ENCODE measurements around the gene KIAA1549.

The KIAA1549 gene

DNA sequence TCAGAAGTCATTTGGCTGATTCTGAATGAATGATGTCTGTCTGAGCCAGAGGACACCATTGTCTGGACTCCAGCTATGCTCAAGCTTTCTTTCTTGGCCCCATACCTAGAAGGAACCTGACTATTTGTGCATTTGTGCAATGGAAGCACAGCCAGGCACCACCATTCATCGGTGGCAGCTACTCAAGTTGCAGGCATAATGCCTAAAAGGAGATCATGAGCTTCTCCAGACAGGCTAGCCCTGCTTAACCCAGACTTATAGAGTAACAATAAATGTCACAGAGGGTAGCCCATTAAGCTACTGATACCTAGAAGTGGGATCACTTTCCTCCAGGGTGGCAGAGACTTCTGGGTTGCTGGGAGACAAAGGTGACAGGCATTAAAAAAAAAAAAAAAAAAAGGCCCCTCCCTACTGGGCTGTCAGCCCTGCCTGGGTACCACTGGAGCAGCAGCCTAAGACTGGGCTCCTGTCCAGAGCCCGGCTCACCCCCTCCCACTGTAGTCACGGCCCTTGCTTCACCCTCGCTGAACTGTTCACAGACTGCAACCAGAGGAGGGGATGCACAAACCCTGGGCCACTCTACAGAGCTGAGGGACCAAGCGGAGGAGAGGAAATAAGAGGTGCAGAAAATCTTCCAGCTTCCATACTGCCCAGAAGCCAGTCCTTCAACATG is 107.8 kb downstream of the KIAA1549 start:
- TF ChIP-seq, protein P1, sequence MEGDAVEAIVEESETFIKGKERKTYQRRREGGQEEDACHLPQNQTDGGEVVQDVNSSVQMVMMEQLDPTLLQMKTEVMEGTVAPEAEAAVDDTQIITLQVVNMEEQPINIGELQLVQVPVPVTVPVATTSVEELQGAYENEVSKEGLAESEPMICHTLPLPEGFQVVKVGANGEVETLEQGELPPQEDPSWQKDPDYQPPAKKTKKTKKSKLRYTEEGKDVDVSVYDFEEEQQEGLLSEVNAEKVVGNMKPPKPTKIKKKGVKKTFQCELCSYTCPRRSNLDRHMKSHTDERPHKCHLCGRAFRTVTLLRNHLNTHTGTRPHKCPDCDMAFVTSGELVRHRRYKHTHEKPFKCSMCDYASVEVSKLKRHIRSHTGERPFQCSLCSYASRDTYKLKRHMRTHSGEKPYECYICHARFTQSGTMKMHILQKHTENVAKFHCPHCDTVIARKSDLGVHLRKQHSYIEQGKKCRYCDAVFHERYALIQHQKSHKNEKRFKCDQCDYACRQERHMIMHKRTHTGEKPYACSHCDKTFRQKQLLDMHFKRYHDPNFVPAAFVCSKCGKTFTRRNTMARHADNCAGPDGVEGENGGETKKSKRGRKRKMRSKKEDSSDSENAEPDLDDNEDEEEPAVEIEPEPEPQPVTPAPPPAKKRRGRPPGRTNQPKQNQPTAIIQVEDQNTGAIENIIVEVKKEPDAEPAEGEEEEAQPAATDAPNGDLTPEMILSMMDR (IDR thresholded peaks at IDR 0.05), result no peak

DNA sequence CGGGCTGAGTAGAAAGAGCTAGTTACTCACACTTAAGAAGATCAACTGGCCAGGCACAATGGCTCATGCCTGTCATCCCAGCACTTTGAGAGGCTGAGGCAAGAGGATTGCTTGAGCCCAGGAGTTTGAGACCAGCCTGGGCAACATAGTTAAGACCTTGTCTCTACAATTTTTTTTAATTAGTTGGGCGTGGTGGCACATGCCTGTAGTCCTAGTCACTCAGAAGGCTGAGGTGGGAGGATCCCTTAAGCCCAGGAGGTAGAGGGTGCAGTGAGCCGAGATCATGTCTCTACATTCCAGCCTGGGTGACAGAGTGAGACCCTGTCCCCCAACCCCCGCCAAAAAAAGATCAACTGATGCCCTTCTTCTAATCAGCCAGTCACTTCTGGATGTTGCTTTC is 108.6 kb downstream of the KIAA1549 start:
- TF ChIP-seq, protein P1 (IDR thresholded peaks at IDR 0.05), result no peak

DNA sequence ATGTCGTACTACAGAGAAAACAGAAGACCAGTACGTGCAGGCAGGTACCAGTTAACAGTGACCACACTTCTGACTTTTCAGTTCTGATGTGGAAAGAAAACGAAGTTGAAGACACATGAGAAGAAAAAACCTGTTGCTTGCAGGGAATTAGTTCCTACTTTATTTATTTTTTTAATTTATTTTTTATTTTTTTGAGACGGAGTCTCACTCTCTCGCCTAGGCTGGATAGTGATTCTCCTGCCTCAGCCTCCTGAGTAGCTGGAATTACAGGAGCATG is 109.4 kb downstream of the KIAA1549 start:
- TF ChIP-seq, protein P1 (IDR thresholded peaks at IDR 0.05), result no peak

DNA sequence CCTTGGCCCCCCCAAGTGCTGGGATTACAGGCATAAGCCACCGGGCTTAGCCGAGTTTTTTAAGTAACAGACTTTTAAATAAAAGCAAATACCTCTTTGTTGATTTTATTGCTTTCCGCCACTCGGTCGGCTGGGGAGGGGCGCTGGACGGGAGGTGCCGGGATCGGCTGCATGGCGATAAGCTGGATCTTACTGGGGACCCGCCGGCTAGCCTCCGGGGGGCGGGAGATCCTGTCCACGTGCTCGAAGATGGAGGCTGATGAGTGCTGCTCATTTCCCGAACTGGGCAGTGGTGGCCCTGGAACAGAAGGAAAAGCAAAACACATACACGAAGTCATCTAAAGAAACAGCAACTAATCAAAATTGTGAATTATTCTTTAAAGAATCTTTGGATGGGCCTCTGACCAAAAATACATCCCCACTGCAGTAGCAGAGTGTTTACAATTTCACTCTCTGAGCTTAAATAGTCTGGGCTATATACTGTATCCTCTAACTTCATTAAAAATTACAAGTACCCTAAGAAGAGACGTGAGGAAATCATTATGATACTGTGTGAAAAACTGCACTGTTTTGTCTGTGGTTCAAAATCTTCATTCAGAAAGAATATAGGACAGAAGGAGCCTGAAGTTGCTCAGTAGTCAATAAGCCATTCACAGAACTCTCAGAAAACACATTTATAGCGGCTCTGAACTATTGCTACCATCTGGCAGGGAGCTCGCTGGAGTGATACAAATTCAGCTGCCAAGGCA is 110.0 kb downstream of the KIAA1549 start:
- TF ChIP-seq, protein P1 (IDR thresholded peaks at IDR 0.05), result no peak

DNA sequence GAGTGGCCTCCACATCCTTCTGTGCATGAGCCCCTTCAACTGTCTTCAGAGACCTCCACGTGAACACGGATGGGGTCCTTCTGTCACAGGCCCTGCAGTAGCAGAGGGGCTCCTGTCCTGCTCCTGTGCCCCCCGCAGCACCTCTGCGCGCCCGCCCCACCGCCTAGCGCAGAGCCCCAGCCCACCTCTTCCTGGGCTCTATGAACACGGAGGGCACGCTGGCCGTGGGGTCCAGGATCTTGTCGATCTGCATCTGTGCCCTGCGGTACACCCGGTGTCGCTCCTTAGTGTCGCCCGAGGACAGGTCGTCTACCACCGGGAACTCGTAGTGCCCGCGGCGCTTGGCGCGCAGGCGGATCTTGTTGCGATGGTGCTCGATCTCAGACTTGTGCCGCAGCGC is 111.8 kb downstream of the KIAA1549 start:
- TF ChIP-seq, protein P1 (IDR thresholded peaks at IDR 0.05), result no peak

DNA sequence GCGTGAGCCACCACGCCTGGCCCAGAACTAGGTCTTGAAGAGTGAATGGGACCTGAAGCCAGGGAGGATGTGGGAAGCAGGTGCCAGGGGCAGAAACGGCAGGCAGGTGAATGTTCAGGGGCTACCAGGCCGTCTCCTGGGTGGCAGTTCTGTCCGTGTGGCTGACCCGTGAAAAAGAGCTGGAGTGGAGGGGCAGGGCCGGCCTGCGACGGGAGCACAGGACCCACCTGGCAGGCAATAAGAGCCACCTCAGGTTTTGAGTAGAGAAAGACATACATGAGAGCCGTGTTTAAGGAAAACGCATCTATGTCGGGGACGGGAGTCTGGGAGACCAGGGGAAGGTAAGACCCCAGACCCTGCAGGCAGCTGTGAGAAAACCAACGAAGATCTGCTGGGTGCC is 112.5 kb downstream of the KIAA1549 start:
- TF ChIP-seq, protein P1 (IDR thresholded peaks at IDR 0.05), result no peak

DNA sequence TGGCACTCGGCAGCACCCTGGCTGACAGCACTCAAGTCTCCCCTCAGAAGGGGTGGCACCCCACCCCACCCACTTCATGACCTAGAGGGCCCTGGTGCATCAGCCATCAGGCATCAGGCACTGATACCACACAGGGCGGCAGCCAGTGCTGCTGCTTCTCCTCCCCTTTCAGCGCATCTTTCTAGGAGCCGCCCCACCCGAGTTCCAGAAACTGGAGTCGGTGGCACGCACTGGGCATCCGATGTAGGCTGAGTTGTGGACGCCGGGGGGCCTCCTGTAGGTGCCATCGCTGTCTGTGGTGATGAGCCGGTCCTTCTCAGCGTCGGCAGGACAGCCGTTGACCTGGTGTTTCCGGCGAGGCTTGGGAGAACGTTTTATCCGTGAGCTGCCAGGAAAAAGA is 113.4 kb downstream of the KIAA1549 start:
- TF ChIP-seq, protein P1 (IDR thresholded peaks at IDR 0.05), result no peak
